HG03025 (cell line): ENCODE data around the gene FRMD4A.
"Not testable (repeated sequence)": the region's sequence is repeated elsewhere in the genome, so short reads cannot be mapped to it uniquely, and the experiment has no call there.

ENCODE experiments used
- ATAC-seq: cut with Tn5 transposase; IDR thresholded peaks from one replicate; pipeline ENCODE4 v1.9.1; 2021; ENCODE audit warnings: mild to moderate bottlenecking, moderate library complexity; ENCODE audit not compliant: unreplicated experiment, low FRiP score

The FRMD4A gene

DNA sequence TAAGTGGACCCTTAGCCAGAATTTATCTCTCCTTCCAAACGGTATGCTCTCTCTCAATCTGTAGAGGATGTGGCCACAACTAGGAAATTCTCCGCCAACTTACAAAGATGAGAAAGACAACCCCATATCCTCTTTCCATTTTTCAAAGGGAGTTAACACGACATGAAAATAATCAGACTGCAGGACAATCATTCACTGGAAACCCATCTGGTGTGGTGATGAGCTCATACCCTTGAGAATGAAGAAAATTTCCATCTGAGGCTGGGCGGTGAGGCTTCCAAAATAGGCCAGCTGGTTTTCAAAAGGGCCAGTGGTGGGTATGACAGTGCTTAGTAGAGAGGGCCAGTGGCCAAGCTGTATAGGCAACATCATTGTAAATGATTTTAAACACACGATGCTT is 369.6 kb downstream of the FRMD4A start:
- no peak for ATAC-seq

DNA sequence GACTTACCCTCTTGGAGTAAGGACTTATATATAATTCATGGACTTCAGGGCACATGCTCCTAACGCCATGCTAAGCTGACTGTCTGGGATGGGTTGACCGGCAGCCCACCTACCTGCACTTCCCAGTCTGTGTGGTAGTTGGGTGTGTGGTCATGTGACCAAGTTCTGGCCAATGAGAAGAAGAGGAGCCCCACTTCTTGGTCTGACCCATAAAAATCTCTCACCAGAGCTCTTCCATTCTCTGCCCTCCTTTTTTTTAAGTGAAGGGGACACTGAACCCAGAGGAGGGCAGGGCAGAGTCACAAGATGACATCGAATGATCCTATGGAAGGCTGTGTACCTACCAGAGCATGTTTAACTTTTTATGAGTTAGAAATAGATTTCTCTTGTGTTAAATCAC is 370.1 kb downstream of the FRMD4A start:
- no peak for ATAC-seq

DNA sequence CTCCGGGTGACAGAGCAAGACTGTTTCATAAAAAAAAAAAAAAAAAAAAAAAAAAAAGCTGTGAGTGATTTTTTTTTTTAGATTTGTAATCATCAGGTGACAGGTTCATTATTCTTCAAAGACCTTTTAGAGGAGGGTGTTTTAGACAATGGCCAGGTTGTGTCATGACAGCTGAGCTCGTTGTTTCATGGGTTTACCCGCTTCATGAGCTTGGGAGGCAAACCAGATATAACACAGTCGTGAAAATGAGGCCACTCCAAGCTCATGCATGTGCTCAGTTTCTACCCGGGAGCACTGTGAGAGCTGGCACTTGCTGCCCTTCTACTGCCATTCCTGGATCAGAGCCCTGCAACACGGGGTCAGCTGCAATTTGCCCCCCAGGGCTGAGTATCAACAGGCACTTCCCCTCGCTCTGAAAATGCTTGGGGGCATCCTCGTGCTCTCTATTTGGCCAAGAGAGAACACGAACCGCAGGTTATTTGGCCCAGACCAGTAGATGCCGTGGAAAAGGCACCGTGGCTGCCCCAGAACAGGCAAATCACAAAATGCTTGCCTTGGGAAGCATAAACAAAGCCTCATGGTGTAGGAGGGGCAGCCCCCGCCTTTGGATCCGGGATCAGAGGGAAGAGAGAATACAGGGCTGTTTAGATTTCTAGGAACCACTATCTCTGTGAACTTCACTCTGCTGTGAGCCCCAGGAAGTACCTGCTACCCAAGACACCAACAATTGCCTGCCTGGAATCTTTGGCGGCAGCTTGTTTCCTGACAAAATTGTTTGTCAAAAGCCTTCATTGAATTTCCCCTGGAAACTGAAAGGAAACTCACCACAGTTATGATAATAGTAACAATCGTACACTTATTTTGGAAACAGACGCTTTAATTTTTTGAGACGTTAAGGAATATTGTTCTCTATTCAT is 371.0 kb downstream of the FRMD4A start:
- no peak for ATAC-seq

GRCh38 chr10:13957856-13958255 is 372.9 kb downstream of the FRMD4A start:
- no peak for ATAC-seq

GRCh38 chr10:13956826-13957225 is 373.9 kb downstream of the FRMD4A start:
- no peak for ATAC-seq

DNA sequence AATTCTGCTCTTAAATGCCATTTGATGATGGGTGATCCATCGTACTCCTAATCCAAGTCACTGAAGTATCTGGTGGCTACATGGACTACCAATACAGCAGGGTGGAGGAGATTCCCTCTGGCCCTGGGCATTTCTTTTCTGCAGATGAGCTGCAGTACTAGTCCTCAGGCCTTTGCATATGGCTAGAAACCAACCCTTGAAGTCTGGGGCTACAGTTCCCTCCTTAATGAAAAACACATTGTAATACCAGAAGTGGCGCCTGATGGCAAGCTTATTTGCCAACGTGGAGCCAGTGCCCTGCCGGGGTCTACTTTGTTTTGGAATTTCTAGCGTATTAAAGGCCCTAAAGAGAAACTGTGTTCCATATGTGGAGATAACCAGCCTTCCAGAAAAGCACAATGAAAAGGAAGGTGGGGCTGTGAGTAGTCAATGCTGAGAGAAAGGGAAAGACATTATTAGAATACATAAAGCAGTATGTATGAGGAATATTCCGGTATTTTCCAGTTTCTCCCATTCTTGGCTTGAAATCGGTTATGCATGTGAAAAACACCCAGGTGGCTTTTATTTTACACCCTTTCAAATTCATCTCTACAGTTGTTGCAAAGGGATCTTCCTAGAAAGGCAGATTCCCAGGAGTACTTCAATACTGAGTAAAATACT is 375.2 kb downstream of the FRMD4A start:
- no peak for ATAC-seq

- not testable (repeated sequence) for ATAC-seq
Observed at GRCh38 chr10:13954195-13954594, 376.5 kb downstream of the FRMD4A start.

- ATAC-seq = no peak
Observed at GRCh38 chr10:13953371-13953770, 377.4 kb downstream of the FRMD4A start.

GRCh38 chr10:13950543-13950939 is 380.2 kb downstream of the FRMD4A start:
- no peak for ATAC-seq

- ATAC-seq = no peak
Observed at GRCh38 chr10:13949844-13950542, 380.7 kb downstream of the FRMD4A start.

- ATAC-seq = no peak
Observed at GRCh38 chr10:13946209-13946460, 384.6 kb downstream of the FRMD4A start.

DNA sequence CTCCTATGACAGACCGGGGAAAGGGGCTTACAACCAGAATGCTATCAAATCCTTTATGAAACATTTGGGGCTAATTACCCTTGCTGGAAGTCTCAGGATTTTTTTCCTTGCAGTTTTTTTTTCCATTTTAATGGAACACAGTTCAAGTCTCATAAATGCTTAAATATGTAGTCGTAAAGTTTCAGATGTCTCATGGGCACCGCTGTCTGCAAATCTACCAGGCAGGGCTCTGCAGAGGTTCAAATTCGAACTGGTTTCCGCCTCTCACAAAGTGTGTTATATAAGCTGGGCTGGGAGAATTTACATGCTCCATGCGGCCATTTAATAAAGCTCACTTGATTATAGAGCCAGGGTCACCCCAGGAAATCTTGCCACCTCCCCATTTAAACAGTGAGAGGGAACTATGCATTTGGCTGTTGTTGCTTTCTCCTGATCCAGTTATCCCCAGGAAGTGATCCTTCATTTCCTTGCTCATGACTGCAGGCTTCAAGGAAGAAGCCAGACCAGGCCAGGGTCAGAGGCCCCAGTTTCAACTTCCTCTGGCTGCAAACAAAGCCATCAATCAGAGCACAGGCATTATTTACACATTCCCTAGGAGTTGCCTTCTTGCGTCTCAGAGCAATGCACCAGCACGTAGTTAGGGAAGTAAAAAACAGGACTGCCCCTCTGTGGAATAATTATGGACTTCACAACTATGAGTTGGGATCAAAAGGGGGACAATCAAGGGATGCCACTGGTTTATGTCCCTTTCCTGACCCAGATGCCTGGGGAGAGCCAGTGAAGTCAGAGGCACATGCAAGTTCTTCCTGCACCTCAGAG is 385.1 kb downstream of the FRMD4A start:
- no peak for ATAC-seq

GRCh38 chr10:13944823-13945222 is 385.9 kb downstream of the FRMD4A start:
- no peak for ATAC-seq

DNA sequence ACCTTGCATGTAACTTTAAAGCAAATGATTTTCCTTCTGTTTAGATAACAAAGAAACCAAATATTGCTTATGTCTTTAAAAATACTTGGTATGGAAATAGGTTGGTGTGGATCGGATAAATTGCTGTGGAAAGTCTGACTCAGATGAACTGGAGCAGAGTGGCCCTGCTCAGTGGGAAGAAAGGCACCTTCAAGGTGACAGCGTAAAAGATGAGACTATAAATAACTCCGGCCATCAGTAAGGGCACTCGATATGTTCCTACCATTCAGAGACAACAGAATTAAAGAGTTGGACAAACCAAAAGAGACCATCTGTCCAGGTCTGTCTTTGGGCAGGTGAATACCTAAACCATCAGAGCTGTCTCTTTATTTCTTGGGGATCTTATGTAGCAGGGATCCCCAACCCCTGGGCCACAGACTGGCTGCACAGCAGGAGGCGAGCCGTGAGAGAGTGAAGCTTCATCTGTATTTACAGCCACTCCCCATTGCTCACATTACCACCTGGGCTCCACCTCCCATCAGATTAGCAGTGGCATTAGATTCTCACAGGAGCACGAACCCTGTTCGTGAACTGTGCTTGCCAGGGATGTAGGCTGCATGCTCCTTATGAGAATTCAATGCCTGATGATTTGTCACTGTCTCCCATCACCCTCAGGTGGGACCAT is 386.9 kb downstream of the FRMD4A start:
- no peak for ATAC-seq

GRCh38 chr10:13942035-13942434 is 388.7 kb downstream of the FRMD4A start:
- ATAC-seq = no peak

DNA sequence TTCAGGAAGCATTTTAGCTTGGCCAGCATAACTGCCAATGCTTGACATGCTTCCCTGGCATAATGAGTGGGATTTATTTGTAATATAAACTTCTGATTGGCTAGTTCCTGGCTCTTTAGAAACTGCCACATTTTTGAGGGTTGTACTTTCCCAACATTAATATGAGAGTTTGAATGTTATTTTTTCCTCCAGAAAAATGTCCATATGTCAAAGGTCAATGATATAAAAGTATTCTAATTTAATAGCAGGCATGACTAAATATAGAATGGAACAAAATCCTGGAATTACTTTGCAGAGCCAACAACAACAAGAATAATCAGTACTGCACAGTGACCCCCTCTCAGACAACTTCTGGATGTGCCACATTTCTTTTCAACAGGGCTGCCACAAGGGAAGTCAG is 391.3 kb downstream of the FRMD4A start:
- no peak for ATAC-seq

DNA sequence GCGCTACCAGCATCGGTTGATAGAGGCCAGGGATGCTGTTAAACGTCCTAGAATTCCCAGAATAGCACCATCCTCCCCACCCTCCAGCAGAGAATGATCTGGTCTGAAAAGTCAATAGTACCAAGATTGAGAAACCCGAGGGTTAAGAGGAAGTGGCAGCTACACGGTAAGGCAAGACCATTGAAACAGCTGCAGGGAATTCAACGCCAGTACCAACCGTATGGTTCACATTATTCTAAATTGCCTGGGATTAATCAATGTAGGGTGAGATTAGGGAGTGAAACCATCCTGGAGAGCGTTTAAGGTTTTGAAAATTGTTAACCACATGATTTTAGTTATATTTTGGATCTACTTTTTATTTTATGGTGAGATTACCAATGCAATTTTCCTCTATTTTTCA is 391.8 kb downstream of the FRMD4A start:
- ATAC-seq = no peak

- ATAC-seq = no peak
Observed at GRCh38 chr10:13936826-13937225, 393.9 kb downstream of the FRMD4A start.

- ATAC-seq = no peak
Observed at GRCh38 chr10:13930120-13930519, 400.6 kb downstream of the FRMD4A start.

DNA sequence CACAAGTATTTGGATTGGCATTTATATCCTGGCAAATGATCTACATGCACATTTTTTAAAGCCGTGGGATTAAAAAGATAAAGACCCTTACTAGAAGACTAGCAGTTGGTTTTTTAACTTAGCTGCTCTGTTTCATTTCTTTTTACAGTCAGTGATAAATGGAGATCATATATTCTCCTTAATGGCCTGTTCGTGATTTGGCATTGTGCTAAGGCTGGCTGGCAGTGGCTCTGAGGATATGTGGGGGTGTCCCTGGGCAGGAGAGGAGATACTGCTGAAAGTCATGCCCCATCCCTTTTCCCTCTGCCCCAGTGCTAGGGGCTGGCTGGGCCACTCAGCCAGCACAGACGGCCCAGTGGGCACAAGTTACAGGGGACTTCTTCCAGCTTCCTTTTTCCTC is 402.3 kb downstream of the FRMD4A start:
- no peak for ATAC-seq
